ENCODE measurements around the gene EPHA4. TPM values are rescaled to one million over a fixed set of nuclear protein-coding genes. Genes with fewer than 3 reads are reported as not detected.

Gene EPHA4
- total and polyA plus RNA-seq, 2 of the 4 experiments (the other 2 are of a cell fraction): 36.9 to 132 TPM

- POLR2A ChIA-PET (ENCODE audit: unreplicated experiment): no interaction called here
- H3K4ac ChIP-seq (ENCODE audit: low read depth, low read length): no peak overlapping the region
- no peaks in the 10 kb centered on the region; the same call in 1 of the 2 replicates for H3K27me3 ChIP-seq (ENCODE audit: control insufficient read depth, insufficient read depth, low read length)
- no peaks in the 10 kb centered on the region for H3K9me3 ChIP-seq (ENCODE audit: control insufficient read depth, insufficient read depth, low read length)
- no peak overlapping the region for H3K9ac ChIP-seq (ENCODE audit: low read depth, low read length)
- H3K14ac ChIP-seq (replicated peaks; ENCODE audit: low read depth, low read length): no peak overlapping the region
- intact Hi-C loops (cut with micrococcal nuclease): no loop called here
- H2AFZ ChIP-seq (replicated peaks; ENCODE audit: low read length, poor library complexity): no peak overlapping the region
- H3K4me2 ChIP-seq (ENCODE audit: low read depth, low read length): no peak overlapping the region
- no peak overlapping the region for H2BK5ac ChIP-seq (ENCODE audit: low read depth, low read length, poor library complexity, severe bottlenecking)
- H3K36me3 ChIP-seq (ENCODE audit: control insufficient read depth, insufficient read depth, low read length): no peaks in the 10 kb centered on the region
- TF ChIP-seq CEBPB (IDR thresholded peaks at IDR 0.05; ENCODE audit: low read depth, low read length) (no peak), CHD1 (IDR thresholded peaks at IDR 0.05; ENCODE audit: low read depth, low read length) (no peak), MAFK (IDR thresholded peaks at IDR 0.05; ENCODE audit: low read depth, low read length) (no peak), ELK1 (IDR thresholded peaks at IDR 0.05; ENCODE audit: borderline replicate concordance, low read depth, low read length) (no peak), USF2 (IDR thresholded peaks at IDR 0.05; ENCODE audit: low read depth, low read length) (no peak)
- DNase-seq (no peak), ATAC-seq (ENCODE audit: low read depth) (no peak)
- WGBS, 2 experiments (ENCODE audit: extremely low coverage in 2 of 2, insufficient read length in 1 of 2): no CpG with 5 or more reads among the region's 2 CpGs
- H3K18ac ChIP-seq (ENCODE audit: low read depth, low read length): no peak overlapping the region
- H3K23ac ChIP-seq (ENCODE audit: low read depth, low read length): no peak overlapping the region
- no peak overlapping the region for H3K27ac ChIP-seq (ENCODE audit: insufficient read depth, low read length)
- BruUV-seq (replicated peaks): no TSS peak
- no peak overlapping the region for H2BK20ac ChIP-seq (ENCODE audit: low read depth, low read length)
- no peaks in the 10 kb centered on the region for H3K9me1 ChIP-seq (ENCODE audit: insufficient read depth, low read length)
- H4K91ac ChIP-seq (ENCODE audit: insufficient read depth, low read depth, low read length): no peak overlapping the region
- no peak overlapping the region for H2BK15ac ChIP-seq (ENCODE audit: low read depth, low read length)
- H3K4me1 ChIP-seq (ENCODE audit: control insufficient read depth, insufficient read depth, low read length): no peaks in the 10 kb centered on the region
- no peak overlapping the region for H4K8ac ChIP-seq (ENCODE audit: low read depth in 2 of 2, low read length in 2 of 2)
- CTCF ChIA-PET: no interaction called here
- no peak overlapping the region for H3K4me3 ChIP-seq (ENCODE audit: insufficient read depth, low read depth, low read length)
- dilution Hi-C loops (cut with HindIII; ENCODE audit: low sequenced_read_pairs, unreplicated experiment): no loop called here
- no peaks in the 10 kb centered on the region for H4K20me1 ChIP-seq (ENCODE audit: insufficient read depth, low read length)
- H4K5ac ChIP-seq (ENCODE audit: low read depth, low read length): no peak overlapping the region
- H2BK120ac ChIP-seq (ENCODE audit: low read depth, low read length): no peak overlapping the region
- no peak overlapping the region for H2AK5ac ChIP-seq (ENCODE audit: low read depth, low read length)
- in situ Hi-C loops (cut with MboI; ENCODE audit: low sequenced_read_pairs): no loop called here
- no peaks in the 10 kb centered on the region for H3K79me1 ChIP-seq (ENCODE audit: low read depth in 1 of 2, low read length in 2 of 2)
- no peak overlapping the region for H2AK9ac ChIP-seq (replicated peaks; ENCODE audit: low read depth, low read length, poor library complexity)
- no peak overlapping the region for H3K56ac ChIP-seq (ENCODE audit: extremely low read depth, insufficient read depth, low read length)
These were observed 195.0 kb downstream of the EPHA4 start for GRCh38 chr2:221377066-221377465.
